Sigmoid colon (tissue), 7 donors: ENCODE results near the gene OR6S1. TPM values are rescaled to one million over a fixed set of nuclear protein-coding genes. Genes with fewer than 3 reads are reported as not detected.
"Not testable (repeated sequence)": the region's sequence is repeated elsewhere in the genome, so short reads cannot be mapped to it uniquely, and the experiment has no call there.

Experiments
- DNase-seq: peaks from one replicate; pipeline ENCODE4 v3.0.0-alpha.2; 2019
- H3K27ac ChIP-seq, 4 donors: fragments of 200-600 bp; sonication (generic); one replicate each; pipeline ENCODE4 v1.5.1; 2016 to 2019; ENCODE audit warnings: mild to moderate bottlenecking in 1 of 4
- H3K27me3 ChIP-seq, 3 donors: fragments of 200-600 bp; sonication (generic); one replicate each; pipeline ENCODE4 v1.5.1; 2019; ENCODE audit warnings: mild to moderate bottlenecking in 1 of 3
- H3K36me3 ChIP-seq, 4 donors: fragments of 200-600 bp; sonication (generic); one replicate each; pipeline ENCODE4 v1.5.1; 2016 to 2019
- H3K4me1 ChIP-seq, 4 donors: fragments of 200-600 bp; sonication (generic); one replicate each; pipeline ENCODE4 v1.5.1; 2017 to 2019
- H3K4me3 ChIP-seq, 4 donors: fragments of 200-600 bp; sonication (generic); one replicate each; pipeline ENCODE4 v1.5.1; 2017 to 2019; ENCODE audit warnings: mild to moderate bottlenecking in 2 of 4, moderate library complexity in 1 of 4
- H3K9me3 ChIP-seq, 4 donors: fragments of 200-600 bp in 3 of 4; sonication (generic) in 3 of 4; one replicate each; pipeline versions ENCODE4 v1.5.1 to v1.6.1; 2013 to 2019
- CTCF ChIP-seq, 4 experiments: fragments of 450-650 bp in 3 of 4; fragments of 200-600 bp in 1 of 4; IDR thresholded peaks; one replicate each; pipeline ENCODE4 v1.5.1; 2016 to 2019; ENCODE audit warnings: antibody characterized with exemption in 4 of 4, mild to moderate bottlenecking in 3 of 4, moderate library complexity in 2 of 4
- EP300 ChIP-seq, 4 donors: sonication (generic); formaldehyde crosslinking; IDR thresholded peaks; one replicate each; pipeline ENCODE4 v1.6.1; 2017; ENCODE audit warnings: antibody characterized with exemption in 4 of 4
- POLR2A ChIP-seq, 2 donors: fragments of 450-650 bp; IDR thresholded peaks; one replicate each; pipeline ENCODE4 v1.6.1; 2016; ENCODE audit warnings: antibody characterized with exemption in 2 of 2, mild to moderate bottlenecking in 2 of 2, moderate library complexity in 2 of 2
- POLR2AphosphoS5 ChIP-seq, 4 donors: sonication (generic); formaldehyde crosslinking; IDR thresholded peaks; one replicate each; pipeline ENCODE4 v1.6.1; 2017; ENCODE audit warnings: antibody characterized with exemption in 4 of 4
- WGBS, 2 donors: extraction: QIAGEN DNeasy Blood & Tissue Kit; methylation state at CpG; one replicate each; pipeline ENCODE4 v1.1.7; 2013; 5-methylcytosine and 5-hydroxymethylcytosine counted together
- intact Hi-C: fragments of 100-400 bp; cut with DNase I; formaldehyde crosslinking; loops from one replicate; pipeline ENCODE4 v1.15.1; 2023
- polyA plus RNA-seq, 3 donors: library from polyadenylated mRNA; stranded (reverse); fragments of 200-250 nt; gene quantifications; one replicate each; pipeline ENCODE4 v1.2.3, GENCODE V29; 2013
- total RNA-seq, 4 donors: library from RNA; depleted of rRNA; stranded (reverse); fragments of >200 nt; gene quantifications; one replicate each; pipeline ENCODE4 v1.1.0, GENCODE V29; 2016
- donor health status: healthy with polysubstance abuse.
- donor health status: Bipolar disorder and iron deficiency.
- donor health status: healthy.

Gene OR6S1
- total and polyA plus RNA-seq, 7 donors = not detected

GRCh38 chr14:20671597-20672283, 30.2 kb upstream of the OR6S1 start:
- H3K4me3 ChIP-seq = no peak overlapping the region
- no peak overlapping the region for H3K27ac ChIP-seq
- TF ChIP-seq POLR2AphosphoS5 (IDR thresholded peaks at IDR 0.05) = no peak
- no peak for TF ChIP-seq POLR2A (IDR thresholded peaks at IDR 0.05)
- no peak for TF ChIP-seq CTCF (IDR thresholded peaks at IDR 0.05)
- TF ChIP-seq EP300 (IDR thresholded peaks at IDR 0.05) = no peak
- no peaks in the 10 kb centered on the region for H3K4me1 ChIP-seq
- WGBS, 2 donors = 20 to 59% methylated on average over 4 of the region's 4 CpGs
- H3K9me3 ChIP-seq = no peaks in the 10 kb centered on the region
- H3K36me3 ChIP-seq = no peaks in the 10 kb centered on the region
- peaks cover 0 to 6% (median 0%) of the 10 kb centered on the region in 3 donors for H3K27me3 ChIP-seq
- no peak for DNase-seq
- intact Hi-C loops = no loop called here

GRCh38 chr14:20668969-20669368, 27.5 kb upstream of the OR6S1 start:
- no peak for TF ChIP-seq CTCF (IDR thresholded peaks at IDR 0.05)
- TF ChIP-seq EP300 (IDR thresholded peaks at IDR 0.05) = no peak
- no peak for TF ChIP-seq POLR2AphosphoS5 (IDR thresholded peaks at IDR 0.05)
- H3K27me3 ChIP-seq = peaks cover 0 to 26% (median 10%) of the 10 kb centered on the region in 3 donors
- H3K9me3 ChIP-seq = no peaks in the 10 kb centered on the region
- no peaks in the 10 kb centered on the region for H3K4me1 ChIP-seq
- H3K4me3 ChIP-seq = no peak overlapping the region
- H3K36me3 ChIP-seq = no peaks in the 10 kb centered on the region
- DNase-seq = no peak
- 88 to 96% methylated on average over 2 of the region's 2 CpGs for WGBS, 2 donors
- intact Hi-C loops = no loop called here
- no peak overlapping the region for H3K27ac ChIP-seq

GRCh38 chr14:20667957-20668356, 26.5 kb upstream of the OR6S1 start:
- Histone ChIP-seq H3K4me3 (no peak overlapping the region), H3K27me3 (peaks cover 0 to 36% (median 20%) of the 10 kb centered on the region in 3 donors), H3K36me3 (no peaks in the 10 kb centered on the region), H3K9me3 (no peaks in the 10 kb centered on the region), H3K27ac (no peak overlapping the region), H3K4me1 (peaks cover 0 to 10% (median 7%) of the 10 kb centered on the region in 4 donors)
- DNase-seq = no peak
- TF ChIP-seq POLR2AphosphoS5 (IDR thresholded peaks at IDR 0.05) = no peak
- intact Hi-C loops = no loop called here
- whole genome bisulfite sequencing, 2 donors = 50 to 91% methylated on average over 2 of the region's 2 CpGs

- H3K27ac ChIP-seq, intact Hi-C loops, H3K4me3 ChIP-seq, DNase-seq, H3K9me3 ChIP-seq, H3K36me3 ChIP-seq: not testable (repeated sequence)
- WGBS, 2 donors = 78 to 86% methylated on average over 7 of the region's 7 CpGs
- Histone ChIP-seq H3K27me3 (peaks cover 5 to 51% (median 31%) of the 10 kb centered on the region in 3 donors), H3K4me1 (peaks cover 0 to 12% (median 8%) of the 10 kb centered on the region in 4 donors)
These were observed 25.0 kb upstream of the OR6S1 start for GRCh38 chr14:20666400-20666961.

- Histone ChIP-seq H3K9me3 (no peaks in the 10 kb centered on the region), H3K27me3 (peaks cover 5 to 83% (median 49%) of the 10 kb centered on the region in 3 donors), H3K36me3 (no peaks in the 10 kb centered on the region), H3K27ac (no peak overlapping the region), H3K4me3 (peak overlapping the region in 3 of 4 donors; percentile 2 to 30 (median 21)), H3K4me1 (peaks cover 0 to 12% (median 8%) of the 10 kb centered on the region in 4 donors)
- 6 to 24% methylated on average over 31 of the region's 31 CpGs for WGBS, 2 donors
- intact Hi-C loops = no loop called here
- DNase-seq = peak; percentile 73
- TF ChIP-seq POLR2A (IDR thresholded peaks at IDR 0.05) (no peak), EP300 (IDR thresholded peaks at IDR 0.05) (no peak), POLR2AphosphoS5 (IDR thresholded peaks at IDR 0.05) (no peak), CTCF (IDR thresholded peaks at IDR 0.05) (peak in 2 of 4 experiments; percentile 21 to 31)
These were observed 21.7 kb upstream of the OR6S1 start for GRCh38 chr14:20662968-20663732.
